T-cell (primary cell): ENCODE measurements around the gene CCDC88C. TPM values are rescaled to one million over a fixed set of nuclear protein-coding genes. Genes with fewer than 3 reads are reported as not detected.

Source experiments
- ATAC-seq, 4 experiments: fragments of 200-7000 bp in 3 of 4; fragments of 150-1000 bp in 1 of 4; cut with Tn5 transposase; replicated peaks in 1 of 4; 1 replicate in 3 of 4; 2 replicates in 1 of 4; pipeline ENCODE4 v1.10.0; 2021; ENCODE audit warnings: moderate library complexity in 3 of 4, mild to moderate bottlenecking in 2 of 4, moderate number of reproducible peaks in 1 of 4
- CTCF ChIA-PET, 2 donors: fragments of 300-600 bp; sonication (Branson Sonifier 250); formaldehyde crosslinking; loops; one replicate each; lab custom pipeline; 2022; ENCODE audit warnings: antibody characterized with exemption in 2 of 2; lab: Charles Lee
- POLR2A ChIA-PET, 2 donors: fragments of 300-600 bp; sonication (Branson Sonifier 250); formaldehyde crosslinking; loops; one replicate each; lab custom pipeline; 2022; ENCODE audit warnings: antibody characterized with exemption in 2 of 2; lab: Charles Lee
- DNase-seq, 35 experiments: peaks; one replicate each; pipeline versions ENCODE4 v3.0.0 to v3.0.0-alpha.2; 2013 to 2023
- H3K27ac ChIP-seq: one replicate; pipeline ENCODE4 v1.5.1; 2013; ENCODE audit warnings: low read length
- H3K27me3 ChIP-seq, 2 experiments: replicated peaks in 1 of 2; 1 replicate in 1 of 2; 2 replicates in 1 of 2; pipeline versions ENCODE4 v1.6.1 to v1.7.0; 2013; ENCODE audit warnings: low read length in 1 of 2, mixed read lengths in 1 of 2; ENCODE audit not compliant: control insufficient read depth in 2 of 2, insufficient read depth in 2 of 2; ENCODE audit errors: extremely low read depth in 1 of 2
- H3K36me3 ChIP-seq, 2 donors: 1 replicate in 1 of 2; 2 replicates in 1 of 2; pipeline versions ENCODE4 v1.6.1 to v1.7.0; 2013; ENCODE audit warnings: low read length in 1 of 2; ENCODE audit not compliant: control insufficient read depth in 2 of 2, insufficient read depth in 1 of 2; ENCODE audit errors: extremely low read depth in 1 of 2
- H3K4me1 ChIP-seq, 2 experiments: 1 replicate in 1 of 2; 2 replicates in 1 of 2; pipeline versions ENCODE4 v1.6.1 to v1.7.0; 2013; ENCODE audit warnings: low read length in 2 of 2, mixed read lengths in 1 of 2; ENCODE audit not compliant: insufficient read depth in 2 of 2, control insufficient read depth in 1 of 2; ENCODE audit errors: extremely low read depth in 1 of 2
- H3K4me3 ChIP-seq, 2 donors: 1 replicate in 1 of 2; 2 replicates in 1 of 2; pipeline versions ENCODE4 v1.5.1 to v1.7.0; 2013; ENCODE audit warnings: mild to moderate bottlenecking in 2 of 2, low read length in 1 of 2, moderate library complexity in 1 of 2; ENCODE audit not compliant: control insufficient read depth in 1 of 2; ENCODE audit errors: extremely low read depth in 1 of 2
- H3K9me3 ChIP-seq: 2 replicates; pipeline ENCODE4 v1.7.0; 2013
- H3K27ac Mint-ChIP-seq, 2 donors: one replicate each; pipeline ENCODE4 v1.8.0; 2020 to 2021; ENCODE audit warnings: mild to moderate bottlenecking in 2 of 2, mixed read lengths in 2 of 2
- H3K27me3 Mint-ChIP-seq, 2 donors: one replicate each; pipeline ENCODE4 v1.8.0; 2021 to 2022; ENCODE audit warnings: mixed read lengths in 2 of 2
- H3K36me3 Mint-ChIP-seq: one replicate; pipeline ENCODE4 v1.8.0; 2021; ENCODE audit warnings: mixed read lengths
- H3K4me1 Mint-ChIP-seq, 3 donors: one replicate each; pipeline ENCODE4 v1.8.0; 2020 to 2022; ENCODE audit warnings: mixed read lengths in 3 of 3, mild to moderate bottlenecking in 1 of 3
- H3K4me3 Mint-ChIP-seq, 3 donors: one replicate each; pipeline ENCODE4 v1.8.0; 2020 to 2022; ENCODE audit warnings: mild to moderate bottlenecking in 3 of 3, mixed read lengths in 3 of 3, moderate library complexity in 3 of 3
- H3K9me3 Mint-ChIP-seq, 3 donors: one replicate each; pipeline ENCODE4 v1.8.0; 2020 to 2022; ENCODE audit warnings: mixed read lengths in 3 of 3
- WGBS: methylation state at CpG from one replicate; pipeline ENCODE4 v1.1.5; 2013; ENCODE audit warnings: missing lambda C conversion rate; ENCODE audit not compliant: insufficient coverage; 5-methylcytosine and 5-hydroxymethylcytosine counted together
- total RNA-seq, 35 experiments: library from RNA in 6 of 35; stranded (reverse) in 6 of 35; fragments of 120-200 nt in 1 of 35; gene quantifications; one replicate each; pipeline versions ENCODE4 v1.2.1 to v1.2.4 and lab custom pipeline; 2013 to 2026

CCDC88C gene
- total RNA-seq, 5 donors from 2014 or later (not counting 1 experiment from before 2014, with no cell fraction given), result 260 to 368 (median 275) TPM

DNA sequence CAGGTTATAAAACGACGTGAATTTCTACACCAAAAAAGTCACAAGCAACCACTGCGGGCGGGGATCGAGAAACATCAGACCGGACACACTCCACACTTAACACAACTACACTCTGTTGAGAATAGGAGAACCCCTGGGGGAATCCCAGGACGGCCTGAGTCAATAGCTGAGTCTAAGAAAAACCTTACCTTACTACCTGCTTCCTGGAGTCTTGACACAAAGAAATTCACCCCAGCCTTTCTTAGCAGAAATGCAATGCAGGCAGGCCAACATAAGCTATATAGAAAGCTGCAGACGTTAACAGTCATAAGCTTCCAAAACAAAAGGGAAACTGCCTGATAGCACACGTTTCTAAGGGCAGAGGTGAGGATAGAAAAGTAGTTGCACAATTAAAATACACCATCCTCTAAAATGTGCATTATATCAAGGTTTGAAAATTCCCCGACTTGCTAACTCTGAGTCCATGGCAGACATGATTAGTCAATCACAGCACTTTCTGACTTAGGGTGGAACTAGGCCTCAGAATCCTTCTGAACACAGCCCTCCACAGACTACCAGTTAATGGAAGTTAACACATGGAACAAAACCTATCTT is 68.0 kb downstream of the CCDC88C start:
- H3K27me3 Mint-ChIP-seq, result no peaks in the 10 kb centered on the region
- POLR2A ChIA-PET, result interaction anchor here (0.5 to 1.6 kb wide), 9 partner anchors 10 to 77 kb away, joined by 3 to 8 read pairs (median 4); no protein-coding TSS in a partner anchor
- no peaks in the 10 kb centered on the region for H3K9me3 Mint-ChIP-seq
- peak overlapping the region; percentile 59 to 87 (median 82) for H3K4me3 Mint-ChIP-seq
- H3K27ac Mint-ChIP-seq, result peak overlapping the region; percentile 96 to 98
- ATAC-seq, result peak; percentile 48 to 83 (median 57)
- Histone ChIP-seq H3K4me1 (peaks cover 39 to 77% of the 10 kb centered on the region in 2 experiments), H3K4me3 (no peak overlapping the region), H3K36me3 (peaks cover 7 to 23% of the 10 kb centered on the region in 2 donors), H3K27me3 (no peaks in the 10 kb centered on the region), H3K9me3 (no peaks in the 10 kb centered on the region), H3K27ac (peak overlapping the region; percentile 87)
- WGBS, result 19% methylated on average over 6 of the region's 10 CpGs
- CTCF ChIA-PET, result interaction anchor here (0.5 to 3.3 kb wide), 11 partner anchors 23 to 78 kb away, joined by 3 to 29 read pairs (median 5); no protein-coding TSS in a partner anchor
- DNase-seq, result peak in 32 of 35 experiments; percentile 31 to 87 (median 68)
- H3K4me1 Mint-ChIP-seq, result peaks cover 80 to 93% (median 89%) of the 10 kb centered on the region in 3 donors
- peaks cover 22% of the 10 kb centered on the region for H3K36me3 Mint-ChIP-seq

DNA sequence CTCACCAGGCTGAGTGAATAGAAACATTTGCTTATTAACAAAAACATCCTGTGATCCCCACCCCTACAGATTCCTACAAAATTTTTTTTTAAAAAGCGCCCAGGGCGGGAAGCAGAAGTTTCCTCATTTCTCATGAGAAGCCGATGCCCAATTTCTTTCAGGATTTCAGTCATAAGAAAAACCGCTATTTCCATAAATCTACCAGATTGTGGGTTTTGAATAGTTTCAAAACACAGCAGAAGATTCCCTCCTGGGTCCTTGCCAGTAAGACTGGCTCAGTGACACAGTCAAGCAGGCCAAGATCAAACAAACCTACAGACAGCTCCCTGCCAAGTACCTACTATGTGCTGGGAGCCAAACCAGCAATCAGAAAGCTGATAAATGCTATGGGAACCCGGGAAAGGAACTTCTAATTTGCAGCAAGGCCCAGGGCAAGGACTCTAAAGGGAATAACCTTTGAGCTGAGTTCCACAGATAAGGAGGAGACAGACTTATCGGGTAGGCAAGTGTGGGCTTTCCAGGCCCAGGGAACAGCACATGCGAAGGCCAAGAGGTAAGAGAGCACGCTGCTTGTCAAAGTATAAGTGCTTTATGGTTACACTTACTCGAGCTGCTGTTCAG is 68.7 kb downstream of the CCDC88C start:
- peak overlapping the region; percentile 87 for H3K27ac ChIP-seq
- Mint-ChIP-seq H3K4me3 (peak overlapping the region; percentile 59 to 87 (median 82)), H3K27ac (peak overlapping the region; percentile 96 to 98), H3K27me3 (no peaks in the 10 kb centered on the region), H3K4me1 (peaks cover 78 to 91% (median 86%) of the 10 kb centered on the region in 3 donors), H3K9me3 (no peaks in the 10 kb centered on the region), H3K36me3 (peaks cover 16% of the 10 kb centered on the region)
- DNase-seq (peak in 2 of 35 experiments; percentile 43 to 53), ATAC-seq (no peak)
- peaks cover 9 to 16% of the 10 kb centered on the region in 2 donors for H3K36me3 ChIP-seq
- ChIA-PET POLR2A (interaction anchor here (0.5 to 1.6 kb wide), 7 partner anchors 11 to 77 kb away, joined by 3 to 8 read pairs (median 4); no protein-coding TSS in a partner anchor), CTCF (interaction anchor here (0.5 to 3.3 kb wide), 10 partner anchors 24 to 78 kb away, joined by 3 to 29 read pairs (median 6); no protein-coding TSS in a partner anchor)
- H3K4me3 ChIP-seq, result no peak overlapping the region
- WGBS, result 20% methylated on average over 2 of the region's 9 CpGs
- H3K27me3 ChIP-seq, result no peaks in the 10 kb centered on the region
- H3K9me3 ChIP-seq, result no peaks in the 10 kb centered on the region
- peaks cover 39 to 71% of the 10 kb centered on the region in 2 experiments for H3K4me1 ChIP-seq

DNA sequence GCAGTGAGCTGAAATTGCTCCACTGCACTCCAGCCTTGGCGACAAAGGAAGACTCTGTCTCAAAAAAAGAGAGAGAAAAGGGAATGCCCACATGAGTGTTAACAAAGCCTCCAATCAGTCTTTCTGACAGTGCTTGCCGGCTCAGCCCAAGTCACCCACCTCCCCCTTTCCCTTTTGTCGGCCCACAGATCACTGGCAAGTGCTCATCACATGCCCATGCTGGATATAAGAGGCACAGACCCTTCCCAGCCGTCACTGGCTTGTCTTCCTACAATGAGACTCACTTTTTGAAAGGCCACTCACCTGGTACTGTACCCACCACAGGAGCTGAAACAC is 70.8 kb downstream of the CCDC88C start:
- Mint-ChIP-seq H3K36me3 (peaks cover 22% of the 10 kb centered on the region), H3K4me3 (peak overlapping the region in 1 of 3 donors; percentile 23), H3K4me1 (peaks cover 61 to 77% (median 76%) of the 10 kb centered on the region in 3 donors), H3K27me3 (no peaks in the 10 kb centered on the region), H3K9me3 (no peaks in the 10 kb centered on the region), H3K27ac (peak overlapping the region; percentile 70 to 79)
- DNase-seq, result no peak
- no peak for ATAC-seq
- Histone ChIP-seq H3K27ac (peak overlapping the region; percentile 38), H3K27me3 (no peaks in the 10 kb centered on the region), H3K36me3 (peaks cover 7 to 15% of the 10 kb centered on the region in 2 donors), H3K4me1 (peaks cover 25 to 53% of the 10 kb centered on the region in 2 experiments), H3K4me3 (no peak overlapping the region), H3K9me3 (no peaks in the 10 kb centered on the region)
- WGBS, result 84% methylated on average over 4 of the region's 4 CpGs
- POLR2A ChIA-PET, result no interaction called here
- CTCF ChIA-PET, result interaction anchor here in 1 of 2 donors (0.9 kb wide), 1 partner anchor 18 kb away, joined by 3 read pairs; no protein-coding TSS in a partner anchor

DNA sequence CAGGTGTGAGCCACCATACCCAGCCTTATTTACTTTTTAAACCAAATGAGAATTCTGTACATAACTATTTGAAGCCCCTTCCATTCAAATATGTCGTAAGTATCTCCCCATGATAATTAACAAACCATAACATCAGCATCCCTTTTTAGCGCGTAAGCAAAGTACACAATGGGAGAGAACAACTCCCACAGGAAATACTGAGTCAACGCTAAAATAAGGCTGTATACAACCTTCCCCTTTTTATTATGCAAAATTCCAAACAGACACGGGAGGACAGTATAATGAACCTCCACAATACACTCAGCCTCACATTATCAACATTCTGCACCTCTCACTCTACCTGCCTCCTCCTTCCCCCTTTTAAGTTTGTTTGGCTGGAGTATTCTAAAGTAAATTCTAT is 73.5 kb downstream of the CCDC88C start:
- DNase-seq, result no peak
- peaks cover 41 to 53% (median 49%) of the 10 kb centered on the region in 3 donors for H3K4me1 Mint-ChIP-seq
- peak overlapping the region; percentile 35 to 61 for H3K27ac Mint-ChIP-seq
- H3K9me3 Mint-ChIP-seq, result no peaks in the 10 kb centered on the region
- Histone ChIP-seq H3K27me3 (no peaks in the 10 kb centered on the region), H3K4me1 (peaks cover 5 to 28% of the 10 kb centered on the region in 2 experiments), H3K9me3 (no peaks in the 10 kb centered on the region), H3K4me3 (no peak overlapping the region), H3K27ac (no peak overlapping the region), H3K36me3 (peaks cover 24 to 43% of the 10 kb centered on the region in 2 donors)
- no peaks in the 10 kb centered on the region for H3K27me3 Mint-ChIP-seq
- no peak overlapping the region for H3K4me3 Mint-ChIP-seq
- ChIA-PET POLR2A (interaction anchor here in 1 of 2 donors (0.7 kb wide), 1 partner anchor 20 kb away, joined by 4 read pairs; no protein-coding TSS in a partner anchor), CTCF (no interaction called here)
- 66% methylated on average over 4 of the region's 5 CpGs for WGBS
- peaks cover 36% of the 10 kb centered on the region for H3K36me3 Mint-ChIP-seq
- ATAC-seq, result no peak

DNA sequence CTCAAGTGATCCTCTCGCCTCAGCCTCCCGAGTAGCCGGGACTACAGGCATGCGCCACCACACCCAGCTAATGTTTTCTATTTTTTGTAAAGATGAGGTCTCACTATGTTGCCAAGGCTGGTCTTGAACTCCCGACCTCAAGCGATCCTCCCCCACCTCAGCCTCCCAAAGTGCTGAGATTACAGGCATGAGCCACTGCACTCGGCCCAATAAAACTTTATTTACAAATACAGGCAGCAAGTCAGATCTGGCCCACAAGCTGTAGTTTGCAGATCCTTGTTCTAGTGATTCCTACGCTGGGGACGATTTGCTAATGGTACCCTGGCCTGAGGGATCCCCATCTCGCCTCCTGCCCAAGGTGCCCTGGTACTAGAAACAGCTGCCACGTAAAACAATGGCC is 74.6 kb downstream of the CCDC88C start:
- CTCF ChIA-PET, result no interaction called here
- Histone ChIP-seq H3K27me3 (no peaks in the 10 kb centered on the region), H3K36me3 (peaks cover 29 to 53% of the 10 kb centered on the region in 2 donors), H3K4me3 (no peak overlapping the region), H3K9me3 (no peaks in the 10 kb centered on the region), H3K27ac (no peak overlapping the region), H3K4me1 (peaks cover 2 to 19% of the 10 kb centered on the region in 2 experiments)
- Mint-ChIP-seq H3K4me3 (no peak overlapping the region), H3K27ac (peak overlapping the region; percentile 65 to 71), H3K36me3 (peaks cover 36% of the 10 kb centered on the region), H3K4me1 (peaks cover 30 to 44% (median 39%) of the 10 kb centered on the region in 3 donors), H3K9me3 (no peaks in the 10 kb centered on the region), H3K27me3 (no peaks in the 10 kb centered on the region)
- ATAC-seq (no peak), DNase-seq (no peak)
- 91% methylated on average over 5 of the region's 11 CpGs for WGBS
- POLR2A ChIA-PET, result interaction anchor here (0.6 kb wide), 2 partner anchors 17 to 521 kb away, joined by 3 read pairs; no protein-coding TSS in a partner anchor

DNA sequence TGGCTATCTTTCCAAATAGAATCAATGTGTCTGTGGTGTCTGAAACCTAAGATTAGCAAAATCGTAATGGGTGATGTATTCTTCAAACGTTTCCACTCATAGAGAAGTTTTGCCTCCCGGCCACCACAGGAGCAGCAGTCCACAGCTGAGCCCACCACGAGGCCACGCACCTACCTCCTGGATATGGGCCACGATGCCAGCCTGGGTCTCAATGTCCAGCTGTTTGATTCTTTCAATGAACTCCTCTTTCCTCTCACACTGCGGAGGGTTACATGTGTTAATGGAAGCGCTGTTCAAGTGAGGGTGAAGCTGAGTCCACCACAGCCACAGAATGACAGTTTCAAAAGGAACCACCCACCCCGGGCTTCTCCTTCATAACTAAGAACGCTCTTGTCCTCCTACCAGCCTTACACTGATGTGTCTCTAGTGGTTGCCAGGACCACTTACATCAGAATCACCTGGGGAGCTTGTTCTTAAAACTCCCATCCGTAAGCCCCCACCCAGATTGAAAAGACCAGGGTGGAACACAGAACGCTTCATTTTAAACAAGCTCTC is 75.3 kb downstream of the CCDC88C start:
- peaks cover 39% of the 10 kb centered on the region for H3K36me3 Mint-ChIP-seq
- DNase-seq (no peak), ATAC-seq (no peak)
- Histone ChIP-seq H3K4me3 (no peak overlapping the region), H3K36me3 (peaks cover 29 to 61% of the 10 kb centered on the region in 2 donors), H3K27ac (no peak overlapping the region), H3K27me3 (no peaks in the 10 kb centered on the region), H3K9me3 (no peaks in the 10 kb centered on the region), H3K4me1 (peaks cover 2 to 17% of the 10 kb centered on the region in 2 experiments)
- H3K4me1 Mint-ChIP-seq, result peaks cover 30 to 41% (median 33%) of the 10 kb centered on the region in 3 donors
- H3K27ac Mint-ChIP-seq, result peak overlapping the region; percentile 52 to 80
- 89% methylated on average over 7 of the region's 12 CpGs for WGBS
- POLR2A ChIA-PET, result no interaction called here
- CTCF ChIA-PET, result interaction anchor here in 1 of 2 donors (0.7 kb wide), 1 partner anchor 96 kb away, joined by 6 read pairs; no protein-coding TSS in a partner anchor
- no peaks in the 10 kb centered on the region for H3K9me3 Mint-ChIP-seq
- H3K27me3 Mint-ChIP-seq, result no peaks in the 10 kb centered on the region
- H3K4me3 Mint-ChIP-seq, result no peak overlapping the region
